CD4-positive, CD25-positive, alpha-beta regulatory T cell (primary cell): Measurements from ENCODE around the gene ABHD16A. TPM values are rescaled to one million over a fixed set of nuclear protein-coding genes. Genes with fewer than 3 reads are reported as not detected.

Source experiments
- ATAC-seq, 2 donors: fragments of 150-1000 bp; cut with Tn5 transposase; one replicate each; pipeline ENCODE4 v1.10.0; 2021; ENCODE audit warnings: low read depth in 2 of 2, moderate number of reproducible peaks in 2 of 2, moderate library complexity in 1 of 2
- DNase-seq, 3 donors: peaks; one replicate each; pipeline versions ENCODE4 v3.0.0 to v3.0.0-alpha.2; 2012 to 2022; ENCODE audit warnings: mixed read lengths in 1 of 3
- H3K27ac ChIP-seq: one replicate; pipeline ENCODE4 v1.7.0; 2013; ENCODE audit warnings: mild to moderate bottlenecking, low read length; ENCODE audit not compliant: insufficient read depth, poor library complexity, severe bottlenecking
- H3K27me3 ChIP-seq: one replicate; pipeline ENCODE4 v1.7.0; 2013; ENCODE audit warnings: low read length; ENCODE audit not compliant: control insufficient read depth, insufficient read depth
- H3K36me3 ChIP-seq: one replicate; pipeline ENCODE4 v1.7.0; 2013; ENCODE audit warnings: mild to moderate bottlenecking, low read length, moderate library complexity; ENCODE audit not compliant: control insufficient read depth, insufficient read depth
- H3K4me1 ChIP-seq: 2 replicates; pipeline ENCODE4 v1.7.0; 2013; ENCODE audit warnings: mild to moderate bottlenecking, low read length; ENCODE audit not compliant: insufficient read depth, control insufficient read depth, poor library complexity, severe bottlenecking
- H3K4me3 ChIP-seq: one replicate; pipeline ENCODE4 v1.7.0; 2013; ENCODE audit warnings: low read depth, mild to moderate bottlenecking, low read length, moderate library complexity
- H3K9me3 ChIP-seq, 2 experiments: 1 replicate in 1 of 2; 2 replicates in 1 of 2; pipeline ENCODE4 v1.7.0; 2013; ENCODE audit warnings: low read length in 2 of 2, mild to moderate bottlenecking in 1 of 2, moderate library complexity in 1 of 2; ENCODE audit not compliant: control insufficient read depth in 2 of 2
- H3K27ac Mint-ChIP-seq, 3 donors: one replicate each; pipeline ENCODE4 v1.8.0; 2020 to 2022; ENCODE audit warnings: mild to moderate bottlenecking in 3 of 3, mixed read lengths in 3 of 3, moderate library complexity in 2 of 3
- H3K27me3 Mint-ChIP-seq: one replicate; pipeline ENCODE4 v1.8.0; 2022; ENCODE audit warnings: mild to moderate bottlenecking, mixed read lengths
- H3K36me3 Mint-ChIP-seq: one replicate; pipeline ENCODE4 v1.8.0; 2020; ENCODE audit warnings: mixed read lengths
- H3K4me1 Mint-ChIP-seq, 4 donors: one replicate each; pipeline ENCODE4 v1.8.0; 2020 to 2022; ENCODE audit warnings: mixed read lengths in 4 of 4, mild to moderate bottlenecking in 1 of 4
- H3K4me3 Mint-ChIP-seq, 4 donors: one replicate each; pipeline ENCODE4 v1.8.0; 2020 to 2022; ENCODE audit warnings: mild to moderate bottlenecking in 4 of 4, mixed read lengths in 4 of 4, moderate library complexity in 3 of 4
- H3K9me3 Mint-ChIP-seq, 7 donors: one replicate each; pipeline ENCODE4 v1.8.0; 2020 to 2022; ENCODE audit warnings: mixed read lengths in 7 of 7, mild to moderate bottlenecking in 3 of 7, moderate library complexity in 2 of 7
- polyA plus RNA-seq, 4 donors: library from polyadenylated mRNA; unstranded; fragments of 300-500 nt; fragmentation: Illumina TruSeq; gene quantifications; one replicate each; pipeline ENCODE4 v1.2.3, GENCODE V29; 2021
- total RNA-seq: library from RNA; stranded (reverse); gene quantifications from one replicate; pipeline ENCODE4 v1.2.3, GENCODE V29; 2022

The ABHD16A gene
- total and polyA plus RNA-seq, 5 donors from 2014 or later, result 33.4 to 78.4 (median 36.6) TPM

DNA sequence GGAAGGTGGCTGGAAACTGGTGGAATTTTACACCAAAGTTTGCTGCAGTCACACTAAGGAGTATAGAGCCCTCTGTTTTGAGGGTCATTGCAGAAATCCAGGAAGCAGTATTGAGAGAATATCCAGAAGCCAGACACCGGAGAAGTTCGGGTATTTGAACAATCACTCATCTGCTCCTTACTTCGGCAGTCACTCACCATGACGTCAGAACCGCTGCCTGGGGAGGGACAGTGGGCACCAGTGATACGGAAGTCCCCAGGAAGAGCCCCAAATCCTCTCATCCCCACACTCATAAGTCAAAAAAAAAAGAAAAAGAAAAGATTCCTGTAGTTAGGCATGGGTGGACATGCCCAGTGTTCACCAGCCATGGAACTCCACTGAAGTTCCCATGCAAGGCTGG lies 26.2 kb downstream of the ABHD16A start:
- Histone ChIP-seq H3K4me1 (peaks cover 16% of the 10 kb centered on the region), H3K36me3 (peaks cover 16% of the 10 kb centered on the region), H3K4me3 (no peak overlapping the region), H3K9me3 (no peaks in the 10 kb centered on the region), H3K27ac (no peak overlapping the region), H3K27me3 (no peaks in the 10 kb centered on the region)
- Mint-ChIP-seq H3K36me3 (peaks cover 12% of the 10 kb centered on the region), H3K27me3 (no peaks in the 10 kb centered on the region), H3K4me1 (peaks cover 0 to 33% (median 16%) of the 10 kb centered on the region in 4 donors), H3K27ac (peak overlapping the region in 2 of 3 donors; percentile 55 to 93), H3K4me3 (peak overlapping the region in 1 of 4 donors; percentile 64), H3K9me3 (no peaks in the 10 kb centered on the region)
- no peak for ATAC-seq
- no peak for DNase-seq

DNA sequence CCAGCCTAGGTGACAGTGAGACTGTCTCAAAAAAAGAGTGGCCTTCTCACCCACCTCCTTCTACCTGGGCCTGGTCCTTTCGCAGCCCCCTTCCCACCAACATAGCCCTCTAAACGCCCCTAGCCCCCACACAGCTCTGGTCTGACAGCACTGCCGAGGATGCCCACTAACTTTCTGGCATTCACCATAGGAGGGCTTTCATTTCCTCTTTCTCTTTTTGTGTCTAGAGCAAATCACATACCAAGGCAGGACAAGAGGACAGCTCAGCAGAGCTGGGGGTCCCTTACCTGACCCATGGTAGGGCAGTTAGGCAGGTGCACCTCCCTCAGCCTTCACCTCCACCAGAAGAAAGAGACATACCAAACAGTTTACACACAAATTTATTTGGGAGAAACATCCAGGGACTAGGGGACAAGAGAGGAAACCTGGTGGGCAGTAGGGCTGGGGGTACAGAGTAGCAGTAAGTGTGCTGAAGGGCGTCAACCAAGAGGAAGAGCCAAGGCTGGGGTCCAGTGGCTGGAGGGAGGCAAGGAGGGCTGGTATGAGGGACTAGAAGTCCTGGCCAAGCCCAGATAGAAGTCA lies 26.7 kb downstream of the ABHD16A start:
- Histone ChIP-seq H3K27me3 (no peaks in the 10 kb centered on the region), H3K4me3 (no peak overlapping the region), H3K9me3 (no peaks in the 10 kb centered on the region), H3K27ac (no peak overlapping the region), H3K4me1 (peaks cover 12% of the 10 kb centered on the region), H3K36me3 (peaks cover 20% of the 10 kb centered on the region)
- H3K36me3 Mint-ChIP-seq, result peaks cover 12% of the 10 kb centered on the region
- H3K9me3 Mint-ChIP-seq, result no peaks in the 10 kb centered on the region
- ATAC-seq (no peak), DNase-seq (no peak)
- H3K4me1 Mint-ChIP-seq, result peaks cover 0 to 28% (median 14%) of the 10 kb centered on the region in 4 donors
- no peaks in the 10 kb centered on the region for H3K27me3 Mint-ChIP-seq
- H3K4me3 Mint-ChIP-seq, result peak overlapping the region in 1 of 4 donors; percentile 64
- peak overlapping the region in 2 of 3 donors; percentile 38 to 93 for H3K27ac Mint-ChIP-seq

DNA sequence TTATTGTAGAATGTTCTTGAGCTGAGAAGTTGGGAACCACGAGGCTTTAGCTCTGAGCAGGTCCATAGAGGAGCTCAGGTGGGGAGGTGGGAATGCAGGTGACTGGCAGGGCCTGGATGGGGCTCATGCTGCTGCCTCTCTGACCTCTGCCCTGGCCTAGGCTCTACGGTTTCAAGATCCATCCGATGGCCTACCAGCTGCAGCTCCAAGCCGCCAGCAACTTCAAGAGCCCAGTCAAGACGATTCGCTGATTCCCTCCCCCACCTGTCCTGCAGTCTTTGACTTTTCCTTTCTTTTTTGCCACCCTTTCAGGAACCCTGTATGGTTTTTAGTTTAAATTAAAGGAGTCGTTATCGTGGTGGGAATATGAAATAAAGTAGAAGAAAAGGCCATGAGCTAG lies 33.4 kb downstream of the ABHD16A start, which contains the start of gene LY6G5B:
LY6G5B (plus strand) TSS at position 301 of the 400 bp plus-strand sequence. CDS start 975 bp downstream, outside the sequence.
- peaks cover 40% of the 10 kb centered on the region for H3K36me3 Mint-ChIP-seq
- Histone ChIP-seq H3K27me3 (no peaks in the 10 kb centered on the region), H3K9me3 (no peaks in the 10 kb centered on the region), H3K27ac (no peak within 1 kb of the TSS), H3K36me3 (peaks cover 58% of the 10 kb centered on the region), H3K4me3 (no peak within 1 kb of the TSS), H3K4me1 (peaks cover 15% of the 10 kb centered on the region)
- H3K27ac Mint-ChIP-seq, result peak within 1 kb of the TSS in 1 of 3 donors; percentile 56
- no peaks in the 10 kb centered on the region for H3K27me3 Mint-ChIP-seq
- peaks cover 4 to 43% (median 25%) of the 10 kb centered on the region in 4 donors for H3K4me1 Mint-ChIP-seq
- H3K4me3 Mint-ChIP-seq, result peak within 1 kb of the TSS in 3 of 4 donors; percentile 26 to 72 (median 47)
- ATAC-seq, result no peak
- no peak for DNase-seq
- no peaks in the 10 kb centered on the region for H3K9me3 Mint-ChIP-seq

DNA sequence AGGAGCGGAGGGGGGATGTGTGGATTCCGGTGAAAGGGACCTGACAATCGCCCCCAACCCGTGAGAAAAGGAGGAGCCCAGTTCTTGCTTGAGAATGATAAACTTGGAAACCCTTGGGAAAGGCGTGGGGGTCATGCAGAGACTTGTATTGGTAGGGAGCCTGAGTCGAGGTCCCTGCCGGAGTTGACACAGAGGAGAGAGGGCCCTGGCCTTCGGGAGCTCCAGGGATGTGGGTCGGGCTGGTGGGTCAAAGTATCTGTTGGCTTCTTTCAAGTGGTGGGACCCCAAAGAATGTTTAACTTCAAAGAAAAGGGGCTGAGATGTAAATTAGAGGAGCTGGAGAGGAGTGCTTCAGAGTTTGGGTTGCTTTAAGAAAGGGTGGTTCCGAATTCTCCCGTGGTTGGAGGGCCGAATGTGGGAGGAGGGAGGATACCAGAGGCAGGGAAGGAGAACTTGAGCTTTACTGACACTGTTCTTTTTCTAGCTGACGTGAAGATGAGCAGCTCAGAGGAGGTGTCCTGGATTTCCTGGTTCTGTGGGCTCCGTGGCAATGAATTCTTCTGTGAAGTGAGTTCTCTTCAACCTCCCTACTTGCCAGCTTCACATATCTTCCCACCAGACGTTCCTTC lies 36.7 kb downstream of the ABHD16A start:
- H3K4me3 ChIP-seq, result peak overlapping the region; percentile 79
- H3K9me3 ChIP-seq, result no peaks in the 10 kb centered on the region
- Mint-ChIP-seq H3K4me1 (peaks cover 4 to 74% (median 45%) of the 10 kb centered on the region in 4 donors), H3K27ac (peak overlapping the region; percentile 98 to 100 (median 98)), H3K9me3 (no peaks in the 10 kb centered on the region), H3K4me3 (peak overlapping the region; percentile 92 to 98 (median 94)), H3K36me3 (peaks cover 40% of the 10 kb centered on the region), H3K27me3 (no peaks in the 10 kb centered on the region)
- peak overlapping the region; percentile 98 for H3K27ac ChIP-seq
- no peaks in the 10 kb centered on the region for H3K27me3 ChIP-seq
- peaks cover 43% of the 10 kb centered on the region for H3K4me1 ChIP-seq
- peaks cover 50% of the 10 kb centered on the region for H3K36me3 ChIP-seq
- DNase-seq (no peak), ATAC-seq (no peak)

DNA sequence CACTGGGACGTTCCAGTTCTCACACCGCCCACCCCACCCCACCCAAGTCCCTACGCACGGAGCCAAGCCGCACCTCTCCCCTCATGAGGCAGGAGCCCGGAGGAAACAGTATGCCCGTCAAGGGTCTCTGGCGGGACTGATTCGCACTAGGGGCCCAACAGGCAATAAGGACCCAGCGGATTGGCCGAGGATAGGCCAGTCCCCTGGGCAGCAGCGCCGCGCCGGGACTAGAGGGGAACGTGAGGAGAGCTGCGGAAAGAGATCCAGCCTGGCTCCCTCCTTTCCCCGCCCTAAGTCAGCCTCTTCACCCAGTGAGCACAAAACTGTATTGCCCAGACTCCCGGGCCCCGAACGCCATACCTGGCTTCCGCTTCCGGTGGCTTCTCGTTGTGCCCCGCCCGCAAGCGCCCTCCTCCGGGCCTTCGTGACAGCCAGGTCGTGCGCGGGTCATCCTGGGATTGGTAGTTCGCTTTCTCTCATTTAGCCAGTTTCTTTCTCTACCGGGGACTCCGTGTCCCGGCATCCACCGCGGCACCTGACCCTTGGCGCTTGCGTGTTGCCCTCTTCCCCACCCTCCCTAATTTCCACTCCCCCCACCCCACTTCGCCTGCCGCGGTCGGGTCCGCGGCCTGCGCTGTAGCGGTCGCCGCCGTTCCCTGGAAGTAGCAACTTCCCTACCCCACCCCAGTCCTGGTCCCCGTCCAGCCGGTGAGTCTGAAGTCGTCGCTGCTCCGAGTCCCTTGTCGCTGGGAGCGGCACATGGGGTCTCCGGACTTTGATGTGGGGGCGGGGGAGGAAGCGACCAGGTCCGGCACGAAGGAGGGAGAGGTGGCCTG lies 37.4 kb downstream of the ABHD16A start, which contains the start of gene CSNK2B:
CSNK2B (plus strand) TSS at position 580 of the 836 bp plus-strand sequence. CDS start 752 bp downstream, outside the sequence.
- H3K4me1 ChIP-seq, result peaks cover 50% of the 10 kb centered on the region
- no peaks in the 10 kb centered on the region for H3K27me3 ChIP-seq
- no peaks in the 10 kb centered on the region for H3K9me3 Mint-ChIP-seq
- no peaks in the 10 kb centered on the region for H3K27me3 Mint-ChIP-seq
- H3K4me3 Mint-ChIP-seq, result peak within 1 kb of the TSS; percentile 92 to 98 (median 94)
- peaks cover 4 to 81% (median 50%) of the 10 kb centered on the region in 4 donors for H3K4me1 Mint-ChIP-seq
- ATAC-seq (peak; percentile 90 to 91), DNase-seq (peak; percentile 98 to 99 (median 98))
- no peaks in the 10 kb centered on the region for H3K9me3 ChIP-seq
- H3K27ac ChIP-seq, result peak within 1 kb of the TSS; percentile 98
- H3K27ac Mint-ChIP-seq, result peak within 1 kb of the TSS; percentile 98 to 100 (median 98)
- peaks cover 43% of the 10 kb centered on the region for H3K36me3 ChIP-seq
- peak within 1 kb of the TSS; percentile 98 for H3K4me3 ChIP-seq
- peaks cover 39% of the 10 kb centered on the region for H3K36me3 Mint-ChIP-seq

DNA sequence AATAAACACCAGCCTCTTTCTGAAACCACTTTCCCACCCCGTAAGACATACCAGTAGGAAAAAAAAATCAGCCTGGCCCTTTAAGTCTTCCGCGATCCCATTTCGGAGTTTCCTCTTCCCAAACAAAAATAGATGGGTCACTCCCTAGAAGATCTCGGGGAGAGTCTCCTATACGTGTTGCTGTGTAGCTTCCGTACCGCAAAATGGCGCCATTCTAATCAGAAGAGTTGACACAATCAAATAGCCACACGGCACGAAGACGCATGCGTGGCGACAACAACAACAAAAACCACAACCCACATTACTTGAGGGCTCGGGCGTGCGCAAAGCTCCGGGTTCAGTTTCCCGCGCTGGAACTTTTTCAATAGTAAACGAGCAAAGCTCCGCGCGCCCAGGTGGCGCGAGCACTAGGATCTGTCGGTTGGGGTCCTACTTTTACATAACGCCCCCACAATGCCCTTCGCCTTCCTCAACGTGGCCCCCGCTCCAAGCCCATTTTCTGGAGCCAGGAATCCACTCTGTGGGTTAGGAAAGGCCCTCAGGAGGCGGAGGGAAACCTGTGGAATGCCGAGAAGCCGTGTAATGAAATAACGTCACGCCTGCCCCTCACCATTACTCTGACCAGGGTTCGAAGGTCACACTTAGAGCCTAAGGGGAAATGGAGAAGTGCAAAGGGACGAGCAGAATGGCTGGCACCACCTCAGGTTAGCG lies 38.2 kb downstream of the ABHD16A start, which contains the start of gene GPANK1:
GPANK1 (minus strand) TSS at position 208 of the 711 bp plus-strand sequence. CDS start 519 bp downstream, outside the sequence.
- peak within 1 kb of the TSS; percentile 92 to 98 (median 94) for H3K4me3 Mint-ChIP-seq

More for the DNA sequence above, 38.2 kb downstream of the ABHD16A start, which contains the start of gene GPANK1:
- Mint-ChIP-seq H3K27me3 (no peaks in the 10 kb centered on the region), H3K4me1 (peaks cover 4 to 86% (median 52%) of the 10 kb centered on the region in 4 donors), H3K27ac (peak within 1 kb of the TSS; percentile 98 to 100 (median 98)), H3K36me3 (peaks cover 31% of the 10 kb centered on the region), H3K9me3 (no peaks in the 10 kb centered on the region)
- ATAC-seq (peak; percentile 33 to 42), DNase-seq (peak; percentile 86 to 96 (median 92))
- no peaks in the 10 kb centered on the region for H3K9me3 ChIP-seq
- H3K27me3 ChIP-seq, result no peaks in the 10 kb centered on the region
- peaks cover 56% of the 10 kb centered on the region for H3K4me1 ChIP-seq
- H3K4me3 ChIP-seq, result peak within 1 kb of the TSS; percentile 98
- peak within 1 kb of the TSS; percentile 98 for H3K27ac ChIP-seq
- peaks cover 35% of the 10 kb centered on the region for H3K36me3 ChIP-seq
